ENCODE data around the gene EMC7.

GRCh38 chr15:34116620-34117019 lies 15.0 kb upstream of the EMC7 start:
- TF ChIP-seq POLR2A (IDR thresholded peaks at IDR 0.05) (no peak), CTCF (IDR thresholded peaks at IDR 0.05) (no peak)

All from testis (tissue), 2 donors.